Measurements from ENCODE around the gene KRTAP4-7. TPM values are rescaled to one million over a fixed set of nuclear protein-coding genes. Genes with fewer than 3 reads are reported as not detected.

The KRTAP4-7 gene
- total and polyA plus RNA-seq, 2 experiments from 2014 or later = not detected

- 93% methylated on average over 2 of the region's 2 CpGs for whole genome bisulfite sequencing (ENCODE audit: low lambda C conversion rate, missing lambda C conversion rate)
- Histone ChIP-seq H3K4me3 (no peak overlapping the region), H3K4me2 (no peak overlapping the region), H3K9me2 (replicated peaks; ENCODE audit: insufficient read depth) (no peaks in the 10 kb centered on the region), H4K20me1 (ENCODE audit: insufficient read depth, poor library complexity, severe bottlenecking) (no peaks in the 10 kb centered on the region), H3K27me3 (no peaks in the 10 kb centered on the region), H3K79me2 (no peaks in the 10 kb centered on the region), H3K27ac (no peak overlapping the region), H2AFZ (no peak overlapping the region), H3K9me3 (ENCODE audit: low read depth) (no peaks in the 10 kb centered on the region), H3K36me3 (replicated peaks; ENCODE audit: insufficient read depth, low read depth) (no peaks in the 10 kb centered on the region), H3K4me1 (ENCODE audit: insufficient read depth) (no peaks in the 10 kb centered on the region)
- no peak for DNase-seq (ENCODE audit: low spot score)
- no peak for TF ChIP-seq EZH2phosphoT487 (IDR thresholded peaks at IDR 0.05; ENCODE audit: low read depth, severe bottlenecking, unreplicated experiment)
- no peak for TF ChIP-seq EZH2 (IDR thresholded peaks at IDR 0.05; ENCODE audit: borderline replicate concordance)
- no peak for TF ChIP-seq CTCF (IDR thresholded peaks at IDR 0.05; ENCODE audit: poor library complexity)
These were observed 41.1 kb downstream of the KRTAP4-7 start for GRCh38 chr17:41125064-41125463.

- Histone ChIP-seq H3K27ac (no peak overlapping the region), H3K79me2 (no peaks in the 10 kb centered on the region), H4K20me1 (ENCODE audit: insufficient read depth, poor library complexity, severe bottlenecking) (no peaks in the 10 kb centered on the region), H3K4me1 (ENCODE audit: insufficient read depth) (no peaks in the 10 kb centered on the region), H3K4me2 (no peak overlapping the region), H3K36me3 (replicated peaks; ENCODE audit: insufficient read depth, low read depth) (no peaks in the 10 kb centered on the region), H3K27me3 (no peaks in the 10 kb centered on the region), H3K4me3 (no peak overlapping the region), H2AFZ (no peak overlapping the region), H3K9me3 (ENCODE audit: low read depth) (no peaks in the 10 kb centered on the region), H3K9me2 (replicated peaks; ENCODE audit: insufficient read depth) (no peaks in the 10 kb centered on the region)
- DNase-seq (ENCODE audit: low spot score) = no peak
- TF ChIP-seq EZH2 (IDR thresholded peaks at IDR 0.05; ENCODE audit: borderline replicate concordance) (no peak), CTCF (IDR thresholded peaks at IDR 0.05; ENCODE audit: poor library complexity) (no peak), EZH2phosphoT487 (IDR thresholded peaks at IDR 0.05; ENCODE audit: low read depth, severe bottlenecking, unreplicated experiment) (no peak)
- 95% methylated on average over 3 of the region's 3 CpGs for WGBS (ENCODE audit: low lambda C conversion rate, missing lambda C conversion rate)
These were observed 42.5 kb downstream of the KRTAP4-7 start for GRCh38 chr17:41126412-41126811.

- 78% methylated on average over 1 of the region's 1 CpG for WGBS (ENCODE audit: low lambda C conversion rate, missing lambda C conversion rate)
- Histone ChIP-seq H3K4me1 (ENCODE audit: insufficient read depth) (no peaks in the 10 kb centered on the region), H3K9me3 (ENCODE audit: low read depth) (no peaks in the 10 kb centered on the region), H2AFZ (no peak overlapping the region), H3K27me3 (no peaks in the 10 kb centered on the region), H3K79me2 (no peaks in the 10 kb centered on the region), H4K20me1 (ENCODE audit: insufficient read depth, poor library complexity, severe bottlenecking) (no peaks in the 10 kb centered on the region), H3K27ac (no peak overlapping the region), H3K36me3 (replicated peaks; ENCODE audit: insufficient read depth, low read depth) (no peaks in the 10 kb centered on the region), H3K4me3 (no peak overlapping the region), H3K4me2 (no peak overlapping the region), H3K9me2 (replicated peaks; ENCODE audit: insufficient read depth) (no peaks in the 10 kb centered on the region)
- no peak for TF ChIP-seq EZH2 (IDR thresholded peaks at IDR 0.05; ENCODE audit: borderline replicate concordance)
- TF ChIP-seq CTCF (IDR thresholded peaks at IDR 0.05; ENCODE audit: poor library complexity) = no peak
- no peak for TF ChIP-seq EZH2phosphoT487 (IDR thresholded peaks at IDR 0.05; ENCODE audit: low read depth, severe bottlenecking, unreplicated experiment)
- no peak for DNase-seq (ENCODE audit: low spot score)
These were observed 43.4 kb downstream of the KRTAP4-7 start for GRCh38 chr17:41127371-41127770.

- H3K4me1 ChIP-seq (ENCODE audit: insufficient read depth) = no peaks in the 10 kb centered on the region
- WGBS (ENCODE audit: low lambda C conversion rate, missing lambda C conversion rate) = 87% methylated on average over 3 of the region's 3 CpGs
- no peaks in the 10 kb centered on the region for H3K9me2 ChIP-seq (replicated peaks; ENCODE audit: insufficient read depth)
- no peaks in the 10 kb centered on the region for H3K79me2 ChIP-seq
- H3K36me3 ChIP-seq (replicated peaks; ENCODE audit: insufficient read depth, low read depth) = no peaks in the 10 kb centered on the region
- no peak for DNase-seq (ENCODE audit: low spot score)
- H3K4me2 ChIP-seq = no peak overlapping the region
- no peak overlapping the region for H2AFZ ChIP-seq
- no peaks in the 10 kb centered on the region for H4K20me1 ChIP-seq (ENCODE audit: insufficient read depth, poor library complexity, severe bottlenecking)
- no peaks in the 10 kb centered on the region for H3K27me3 ChIP-seq
- no peaks in the 10 kb centered on the region for H3K9me3 ChIP-seq (ENCODE audit: low read depth)
- H3K27ac ChIP-seq = no peak overlapping the region
- TF ChIP-seq EZH2 (IDR thresholded peaks at IDR 0.05; ENCODE audit: borderline replicate concordance) (no peak), EZH2phosphoT487 (IDR thresholded peaks at IDR 0.05; ENCODE audit: low read depth, severe bottlenecking, unreplicated experiment) (no peak), CTCF (IDR thresholded peaks at IDR 0.05; ENCODE audit: poor library complexity) (no peak)
- H3K4me3 ChIP-seq = no peak overlapping the region
These were observed 48.0 kb downstream of the KRTAP4-7 start for GRCh38 chr17:41131979-41132378.
